Smooth muscle cell (in vitro differentiated cells): ENCODE results near the gene TF. TPM values are rescaled to one million over a fixed set of nuclear protein-coding genes. Genes with fewer than 3 reads are reported as not detected.

Experiments
- DNase-seq: peaks from one replicate; lab custom pipeline; 2025; ENCODE audit not compliant: unreplicated experiment; lab: John Stamatoyannopoulos, UW
- H2AFZ ChIP-seq: fragments of 200-600 bp; sonication (generic); 2 replicates; pipeline ENCODE4 v1.6.0; 2016; ENCODE audit warnings: antibody characterized with exemption, low read depth, mild to moderate bottlenecking
- H3F3A ChIP-seq: fragments of 200-600 bp; sonication (generic); 2 replicates; pipeline ENCODE4 v1.6.0; 2017; ENCODE audit warnings: antibody characterized with exemption, low read depth
- H3K27ac ChIP-seq: fragments of 200-600 bp; sonication (generic); 2 replicates; pipeline ENCODE4 v1.5.1; 2016; ENCODE audit warnings: low read depth, mild to moderate bottlenecking
- H3K27me3 ChIP-seq: fragments of 200-600 bp; sonication (generic); 2 replicates; pipeline ENCODE4 v1.6.1; 2016; ENCODE audit warnings: low read depth, mild to moderate bottlenecking
- H3K36me3 ChIP-seq: fragments of 200-600 bp; sonication (generic); 2 replicates; pipeline ENCODE4 v1.5.1; 2016; ENCODE audit warnings: low read depth
- H3K4me1 ChIP-seq: fragments of 200-600 bp; sonication (generic); 2 replicates; pipeline ENCODE4 v1.5.1; 2016; ENCODE audit warnings: low read depth
- H3K4me2 ChIP-seq: fragments of 200-600 bp; sonication (generic); 2 replicates; pipeline ENCODE4 v1.6.0; 2016; ENCODE audit warnings: mild to moderate bottlenecking
- H3K4me3 ChIP-seq: fragments of 200-600 bp; sonication (generic); 2 replicates; pipeline ENCODE4 v1.5.1; 2016; ENCODE audit warnings: mild to moderate bottlenecking
- H3K79me2 ChIP-seq: fragments of 200-600 bp; sonication (generic); 2 replicates; pipeline ENCODE4 v1.6.0; 2016; ENCODE audit warnings: low read depth, mild to moderate bottlenecking
- H3K9ac ChIP-seq: fragments of 200-600 bp; sonication (generic); 2 replicates; pipeline ENCODE4 v1.6.0; 2016; ENCODE audit warnings: low read depth
- H3K9me3 ChIP-seq: fragments of 200-600 bp; sonication (generic); replicated peaks from 2 replicates; pipeline ENCODE4 v1.5.1; 2016; ENCODE audit warnings: low read depth
- H4K20me1 ChIP-seq: fragments of 200-600 bp; sonication (generic); 2 replicates; pipeline ENCODE4 v1.6.0; 2016; ENCODE audit warnings: low read depth
- CTCF ChIP-seq: fragments of 200-600 bp; sonication (generic); IDR thresholded peaks from 2 replicates; pipeline ENCODE4 v1.5.1; 2017; ENCODE audit warnings: borderline replicate concordance, mild to moderate bottlenecking, antibody characterized with exemption; ENCODE audit not compliant: insufficient read depth, poor library complexity, severe bottlenecking
- WGBS: methylation state at CpG from one replicate; pipeline ENCODE4 v1.1.7; 2016; ENCODE audit warnings: low lambda C conversion rate; 5-methylcytosine and 5-hydroxymethylcytosine counted together
- polyA plus RNA-seq: library from polyadenylated mRNA; unstranded; fragments of >200 nt; fragmentation: Nextera tagmentation; extraction: Ambion mirVana; gene quantifications from 2 replicates; pipeline ENCODE4 v1.2.1, GENCODE V29; 2016
- total RNA-seq: library from RNA; depleted of rRNA; stranded (reverse); fragments of >200 nt; gene quantifications from 2 replicates; pipeline ENCODE4 v1.2.3, GENCODE V29; 2014

TF gene
- total and polyA plus RNA-seq, 2 experiments from 2014 or later: 1.0 to 1.6 TPM

- TF ChIP-seq CTCF: no peak
- H2AFZ ChIP-seq: no peak overlapping the region
- H3K4me2 ChIP-seq: no peak overlapping the region
- WGBS: 91% methylated on average over 13 of the region's 13 CpGs
- no peaks in the 10 kb centered on the region for H3K79me2 ChIP-seq
- H3F3A ChIP-seq: no peaks in the 10 kb centered on the region
- H3K4me1 ChIP-seq: no peaks in the 10 kb centered on the region
- H3K9ac ChIP-seq: no peak overlapping the region
- no peak overlapping the region for H3K27ac ChIP-seq
- no peak for DNase-seq
- no peaks in the 10 kb centered on the region for H3K36me3 ChIP-seq
- H4K20me1 ChIP-seq: no peaks in the 10 kb centered on the region
- no peaks in the 10 kb centered on the region for H3K9me3 ChIP-seq
- H3K4me3 ChIP-seq: no peak overlapping the region
- H3K27me3 ChIP-seq: no peaks in the 10 kb centered on the region
Observed at GRCh38 chr3:133833880-133834620, 87.9 kb downstream of the TF start.

GRCh38 chr3:133834621-133835417 is 88.6 kb downstream of the TF start:
- no peak overlapping the region for H3K4me3 ChIP-seq
- H3F3A ChIP-seq: no peaks in the 10 kb centered on the region
- H3K4me1 ChIP-seq: no peaks in the 10 kb centered on the region
- H3K9ac ChIP-seq: no peak overlapping the region
- H3K4me2 ChIP-seq: no peak overlapping the region
- H3K36me3 ChIP-seq: no peaks in the 10 kb centered on the region
- TF ChIP-seq CTCF: no peak
- WGBS: 95% methylated on average over 14 of the region's 14 CpGs
- H2AFZ ChIP-seq: no peak overlapping the region
- no peak for DNase-seq
- H3K9me3 ChIP-seq: no peaks in the 10 kb centered on the region
- no peaks in the 10 kb centered on the region for H3K79me2 ChIP-seq
- no peaks in the 10 kb centered on the region for H3K27me3 ChIP-seq
- H3K27ac ChIP-seq: no peak overlapping the region
- no peaks in the 10 kb centered on the region for H4K20me1 ChIP-seq

- Histone ChIP-seq H3K9me3 (no peaks in the 10 kb centered on the region), H3K79me2 (no peaks in the 10 kb centered on the region), H3K27ac (no peak overlapping the region), H2AFZ (no peak overlapping the region), H3F3A (no peaks in the 10 kb centered on the region), H3K4me1 (no peaks in the 10 kb centered on the region), H3K27me3 (no peaks in the 10 kb centered on the region), H3K4me3 (no peak overlapping the region), H4K20me1 (no peaks in the 10 kb centered on the region), H3K36me3 (no peaks in the 10 kb centered on the region), H3K9ac (no peak overlapping the region), H3K4me2 (no peak overlapping the region)
- no peak for TF ChIP-seq CTCF
- 93% methylated on average over 3 of the region's 3 CpGs for WGBS
- no peak for DNase-seq
Observed at GRCh38 chr3:133835418-133835743, 89.2 kb downstream of the TF start.
